T-helper 1 cell treated with Interleukin-12 subunit alpha and Interleukin-12 subunit beta and Interleukin-4 antibody, amounts not matched to agents 30 μg/mL and 1 μg/mL, for 36 hours (primary cell): ENCODE measurements around the gene SLAMF7.
"Not testable (repeated sequence)": the region's sequence is repeated elsewhere in the genome, so short reads cannot be mapped to it uniquely, and the experiment has no call there.

Experiments used
- H3K27ac Mint-ChIP-seq: one replicate; pipeline ENCODE4 v1.8.0; 2021; ENCODE audit warnings: mild to moderate bottlenecking, mixed read lengths
- H3K27me3 Mint-ChIP-seq: one replicate; pipeline ENCODE4 v1.8.0; 2021; ENCODE audit warnings: low read depth, mixed read lengths
- H3K36me3 Mint-ChIP-seq: one replicate; pipeline ENCODE4 v1.8.0; 2021; ENCODE audit warnings: low read depth, mixed read lengths
- H3K4me1 Mint-ChIP-seq: one replicate; pipeline ENCODE4 v1.8.0; 2021; ENCODE audit warnings: low read depth, mixed read lengths
- H3K4me3 Mint-ChIP-seq: one replicate; pipeline ENCODE4 v1.8.0; 2021; ENCODE audit warnings: mild to moderate bottlenecking, moderate library complexity, mixed read lengths
- H3K9me3 Mint-ChIP-seq: one replicate; pipeline ENCODE4 v1.8.0; 2021; ENCODE audit warnings: mixed read lengths

Gene SLAMF7

GRCh38 chr1:160731564-160731963 is 7.5 kb upstream of the SLAMF7 start:
- not testable (repeated sequence) for H3K4me3 Mint-ChIP-seq, H3K27ac Mint-ChIP-seq, H3K27me3 Mint-ChIP-seq
- H3K36me3 Mint-ChIP-seq = peaks cover 41% of the 10 kb centered on the region
- H3K4me1 Mint-ChIP-seq = peaks cover 33% of the 10 kb centered on the region
- peaks cover 33% of the 10 kb centered on the region for H3K9me3 Mint-ChIP-seq

GRCh38 chr1:160731990-160732389 is 7.1 kb upstream of the SLAMF7 start:
- Mint-ChIP-seq H3K9me3 (peaks cover 36% of the 10 kb centered on the region), H3K27ac (peak overlapping the region; percentile 3)

GRCh38 chr1:160733898-160734297 is 5.1 kb upstream of the SLAMF7 start:
- peaks cover 42% of the 10 kb centered on the region for H3K4me1 Mint-ChIP-seq

More at GRCh38 chr1:160731990-160732389, 7.1 kb upstream of the SLAMF7 start:
- Mint-ChIP-seq H3K4me3 (no peak overlapping the region), H3K4me1 (peaks cover 33% of the 10 kb centered on the region), H3K27me3 (no peaks in the 10 kb centered on the region), H3K36me3 (peaks cover 43% of the 10 kb centered on the region)

GRCh38 chr1:160734301-160734700 is 4.7 kb upstream of the SLAMF7 start:
- Mint-ChIP-seq H3K27ac (peak overlapping the region; percentile 55), H3K27me3 (no peaks in the 10 kb centered on the region), H3K36me3 (peaks cover 50% of the 10 kb centered on the region), H3K4me1 (peaks cover 46% of the 10 kb centered on the region), H3K9me3 (peaks cover 50% of the 10 kb centered on the region), H3K4me3 (peak overlapping the region; percentile 11)

More at GRCh38 chr1:160733898-160734297, 5.1 kb upstream of the SLAMF7 start:
- Mint-ChIP-seq H3K36me3 (peaks cover 50% of the 10 kb centered on the region), H3K27ac (peak overlapping the region; percentile 55), H3K9me3 (peaks cover 50% of the 10 kb centered on the region), H3K4me3 (peak overlapping the region; percentile 11), H3K27me3 (no peaks in the 10 kb centered on the region)

GRCh38 chr1:160738271-160738670 is 776 bp upstream of the SLAMF7 start:
- Mint-ChIP-seq H3K27ac (peak overlapping the region; percentile 60), H3K4me3 (peak overlapping the region; percentile 59), H3K9me3 (peaks cover 35% of the 10 kb centered on the region), H3K27me3 (no peaks in the 10 kb centered on the region), H3K4me1 (peaks cover 61% of the 10 kb centered on the region), H3K36me3 (peaks cover 43% of the 10 kb centered on the region)

- Mint-ChIP-seq H3K27ac (peak overlapping the region; percentile 93), H3K9me3 (peaks cover 26% of the 10 kb centered on the region), H3K27me3 (no peaks in the 10 kb centered on the region), H3K36me3 (peaks cover 37% of the 10 kb centered on the region), H3K4me3 (peak overlapping the region; percentile 78), H3K4me1 (peaks cover 65% of the 10 kb centered on the region)
Observed at GRCh38 chr1:160740133-160740688, 1.2 kb downstream of the SLAMF7 start.

GRCh38 chr1:160741092-160741501 is 2.0 kb downstream of the SLAMF7 start:
- Mint-ChIP-seq H3K9me3 (peaks cover 18% of the 10 kb centered on the region), H3K27ac (peak overlapping the region; percentile 93), H3K36me3 (peaks cover 32% of the 10 kb centered on the region), H3K4me3 (peak overlapping the region; percentile 78), H3K4me1 (peaks cover 73% of the 10 kb centered on the region), H3K27me3 (no peaks in the 10 kb centered on the region)

GRCh38 chr1:160741612-160742348 is 2.7 kb downstream of the SLAMF7 start:
- Mint-ChIP-seq H3K9me3 (peaks cover 16% of the 10 kb centered on the region), H3K27ac (peak overlapping the region; percentile 93), H3K27me3 (no peaks in the 10 kb centered on the region), H3K36me3 (peaks cover 29% of the 10 kb centered on the region), H3K4me1 (peaks cover 80% of the 10 kb centered on the region), H3K4me3 (peak overlapping the region; percentile 78)

- Mint-ChIP-seq H3K27me3 (no peaks in the 10 kb centered on the region), H3K9me3 (peaks cover 8% of the 10 kb centered on the region), H3K27ac (peak overlapping the region; percentile 93), H3K4me3 (peak overlapping the region; percentile 78), H3K36me3 (peaks cover 25% of the 10 kb centered on the region), H3K4me1 (peaks cover 83% of the 10 kb centered on the region)
Observed at GRCh38 chr1:160742428-160743127, 3.5 kb downstream of the SLAMF7 start.

- Mint-ChIP-seq H3K27ac (peak overlapping the region; percentile 93), H3K4me1 (peaks cover 84% of the 10 kb centered on the region)
Observed at GRCh38 chr1:160743266-160743665, 4.2 kb downstream of the SLAMF7 start.

GRCh38 chr1:160744199-160744851 is 5.3 kb downstream of the SLAMF7 start:
- peaks cover 32% of the 10 kb centered on the region for H3K36me3 Mint-ChIP-seq
- peak overlapping the region; percentile 93 for H3K27ac Mint-ChIP-seq
- peaks cover 86% of the 10 kb centered on the region for H3K4me1 Mint-ChIP-seq

More at GRCh38 chr1:160743266-160743665, 4.2 kb downstream of the SLAMF7 start:
- Mint-ChIP-seq H3K27me3 (no peaks in the 10 kb centered on the region), H3K9me3 (peaks cover 1% of the 10 kb centered on the region), H3K4me3 (peak overlapping the region; percentile 78), H3K36me3 (peaks cover 23% of the 10 kb centered on the region)

GRCh38 chr1:160744852-160745520 is 5.9 kb downstream of the SLAMF7 start:
- peak overlapping the region; percentile 93 for H3K27ac Mint-ChIP-seq
- H3K36me3 Mint-ChIP-seq = peaks cover 32% of the 10 kb centered on the region
- H3K4me1 Mint-ChIP-seq = peaks cover 83% of the 10 kb centered on the region
- peak overlapping the region; percentile 74 for H3K4me3 Mint-ChIP-seq
- H3K9me3 Mint-ChIP-seq = no peaks in the 10 kb centered on the region
- no peaks in the 10 kb centered on the region for H3K27me3 Mint-ChIP-seq

More at GRCh38 chr1:160744199-160744851, 5.3 kb downstream of the SLAMF7 start:
- Mint-ChIP-seq H3K9me3 (no peaks in the 10 kb centered on the region), H3K4me3 (peak overlapping the region; percentile 74), H3K27me3 (no peaks in the 10 kb centered on the region)

GRCh38 chr1:160745551-160745950 is 6.5 kb downstream of the SLAMF7 start:
- H3K27ac Mint-ChIP-seq = peak overlapping the region; percentile 93
- no peaks in the 10 kb centered on the region for H3K27me3 Mint-ChIP-seq
- peaks cover 36% of the 10 kb centered on the region for H3K36me3 Mint-ChIP-seq
- no peaks in the 10 kb centered on the region for H3K9me3 Mint-ChIP-seq
- no peak overlapping the region for H3K4me3 Mint-ChIP-seq
- H3K4me1 Mint-ChIP-seq = peaks cover 82% of the 10 kb centered on the region
